NCI-H1105 (cell line): ENCODE measurements around the gene USP44.
"Not testable (repeated sequence)": the region's sequence is repeated elsewhere in the genome, so short reads cannot be mapped to it uniquely, and the experiment has no call there.

Experiments
- DNase-seq: peaks from one replicate; lab custom pipeline; 2025; lab: John Stamatoyannopoulos, UW

USP44 gene

GRCh38 chr12:95551305-95551704, at the start of gene USP44:
Gene USP44 (minus strand): TSS chr12:95551476. CDS start chr12:95534256, 17,220 bp downstream.
- no peak for DNase-seq

GRCh38 chr12:95600567-95600966, 49.3 kb upstream of the USP44 start:
- DNase-seq = no peak

- no peak for DNase-seq
These were observed 48.6 kb upstream of the USP44 start for GRCh38 chr12:95599880-95600279.

GRCh38 chr12:95594136-95594535, 42.9 kb upstream of the USP44 start:
- no peak for DNase-seq

- DNase-seq = peak; percentile 25
These were observed 42.1 kb upstream of the USP44 start for GRCh38 chr12:95593266-95593871.

DNA sequence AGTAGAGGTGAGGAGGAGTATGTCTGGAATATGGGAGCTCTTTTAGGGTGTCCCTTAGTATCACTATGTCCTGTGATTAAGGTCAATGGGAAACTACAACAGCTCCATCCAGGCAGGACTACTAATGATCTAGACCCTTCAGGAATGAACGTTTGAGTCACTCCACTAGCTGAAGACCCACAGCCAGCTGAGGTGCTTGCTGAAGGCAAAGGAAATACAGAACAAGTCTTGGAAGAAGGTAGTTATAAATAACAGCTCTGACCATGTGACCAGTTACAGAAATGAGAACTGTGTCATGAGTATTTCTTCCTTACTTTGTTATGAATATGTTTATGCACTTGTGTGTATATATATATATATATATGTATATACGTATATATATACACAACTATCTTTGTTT, 40.5 kb upstream of the USP44 start:
- no peak for DNase-seq

- no peak for DNase-seq
These were observed 39.5 kb upstream of the USP44 start for GRCh38 chr12:95590775-95591174.

- no peak for DNase-seq
These were observed 32.7 kb upstream of the USP44 start for GRCh38 chr12:95583933-95584332.

DNA sequence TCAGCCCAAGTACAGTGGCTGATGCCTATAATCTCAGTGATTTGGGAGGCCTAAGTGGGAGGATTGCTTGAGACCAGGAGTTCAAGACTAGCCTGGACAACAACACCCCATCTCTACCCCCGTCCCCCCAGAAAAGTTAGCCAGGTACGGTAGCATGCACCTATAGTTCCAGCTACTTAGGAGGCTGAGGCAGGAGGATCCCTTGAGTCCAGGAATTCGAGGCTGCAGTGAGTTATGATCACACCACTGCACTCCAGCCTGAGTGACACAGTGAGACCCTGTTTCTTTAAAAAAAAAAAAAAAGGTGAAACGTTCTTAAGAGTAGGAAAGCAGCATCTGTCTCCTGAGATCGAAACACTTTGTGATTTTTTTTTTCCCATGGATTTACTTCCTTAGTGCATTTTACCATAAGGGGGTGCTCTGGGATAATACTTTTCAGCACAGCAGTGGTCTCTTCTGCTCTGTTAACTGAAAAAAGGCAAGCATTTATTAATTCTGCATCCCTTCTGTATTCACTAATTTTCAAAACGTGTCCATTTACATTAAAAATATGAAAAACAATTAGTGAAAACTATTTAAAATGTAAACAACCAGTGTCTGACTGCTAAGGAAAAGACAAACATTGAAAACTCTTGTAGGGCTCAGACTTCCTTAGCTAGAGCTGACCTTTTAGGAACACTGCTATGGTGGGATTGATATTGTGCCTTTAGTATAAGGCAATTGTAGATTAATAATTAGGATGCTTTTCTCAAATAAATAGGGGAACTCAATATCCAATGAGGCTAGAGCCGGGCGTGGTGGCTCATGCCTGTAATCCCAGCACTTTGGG, 31.2 kb upstream of the USP44 start:
- peak; percentile 59 for DNase-seq

DNA sequence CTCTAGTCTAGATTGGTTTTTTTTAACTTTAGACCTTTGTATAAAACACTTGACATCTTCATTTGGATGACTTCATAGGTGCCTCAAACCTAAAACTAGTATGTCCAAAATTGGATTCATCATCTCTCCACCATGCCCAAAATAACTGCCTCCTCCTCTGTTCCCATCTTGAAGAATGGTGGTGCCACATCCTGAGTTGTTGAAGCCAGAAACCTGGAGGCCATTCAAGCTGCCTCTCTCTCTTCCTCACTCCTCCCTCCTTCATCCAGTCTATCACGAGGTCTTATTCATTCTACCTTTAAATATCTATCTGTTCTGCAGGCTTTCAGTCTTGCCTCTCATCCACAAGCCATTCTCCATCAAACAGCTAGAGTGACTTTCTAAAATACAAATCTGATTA, 26.5 kb upstream of the USP44 start:
- no peak for DNase-seq

DNA sequence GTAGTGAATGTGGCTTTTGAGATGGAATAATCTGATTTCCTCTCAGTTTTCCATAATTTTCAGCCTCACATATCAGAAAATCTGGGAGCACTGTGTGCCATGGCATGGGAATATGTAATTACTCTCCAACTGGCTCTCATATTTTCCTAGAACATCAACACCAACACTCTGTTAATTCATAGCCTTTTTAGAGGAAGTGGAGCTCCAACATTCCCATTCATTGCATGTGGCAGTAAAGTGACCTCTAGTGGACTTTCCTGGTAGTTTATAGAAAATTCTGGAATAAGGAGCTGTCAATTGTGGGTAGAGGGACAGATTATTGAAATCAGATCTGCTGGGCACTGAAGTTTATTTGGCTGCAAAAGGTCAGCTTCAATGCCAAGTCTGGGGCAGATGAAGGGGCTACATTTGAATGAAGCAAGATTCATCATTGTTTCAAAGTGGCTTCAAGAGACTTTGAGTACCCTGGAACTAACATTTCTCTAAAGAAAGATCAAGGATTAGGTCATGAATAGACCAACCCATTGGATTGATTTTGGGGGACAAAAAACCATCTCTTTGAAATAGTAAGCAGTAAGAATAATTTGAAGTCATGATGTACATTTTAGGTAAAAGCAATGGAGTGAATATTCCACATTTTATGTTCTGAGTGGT, 23.6 kb upstream of the USP44 start:
- peak; percentile 9 for DNase-seq

- no peak for DNase-seq
These were observed 22.8 kb upstream of the USP44 start for GRCh38 chr12:95573951-95574576.

DNA sequence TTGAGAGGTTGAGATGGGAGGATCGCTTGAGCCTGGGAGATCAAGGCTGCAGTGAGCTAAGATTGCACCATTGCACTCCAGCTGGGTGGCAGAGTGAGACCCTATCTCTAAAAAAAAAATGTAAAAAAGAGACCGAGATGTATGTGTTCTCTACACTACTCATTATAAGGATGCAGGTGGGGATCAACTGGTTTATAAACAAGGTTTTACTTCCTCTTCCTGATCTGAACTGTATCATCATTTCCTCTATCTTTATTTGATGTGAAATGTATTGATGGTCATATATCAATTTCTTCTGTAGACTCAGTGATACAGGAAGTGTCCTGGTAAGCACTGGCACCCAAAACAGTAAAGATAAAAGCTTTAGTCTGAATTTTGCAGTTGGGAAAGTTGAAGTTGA, 20.1 kb upstream of the USP44 start:
- no peak for DNase-seq

DNA sequence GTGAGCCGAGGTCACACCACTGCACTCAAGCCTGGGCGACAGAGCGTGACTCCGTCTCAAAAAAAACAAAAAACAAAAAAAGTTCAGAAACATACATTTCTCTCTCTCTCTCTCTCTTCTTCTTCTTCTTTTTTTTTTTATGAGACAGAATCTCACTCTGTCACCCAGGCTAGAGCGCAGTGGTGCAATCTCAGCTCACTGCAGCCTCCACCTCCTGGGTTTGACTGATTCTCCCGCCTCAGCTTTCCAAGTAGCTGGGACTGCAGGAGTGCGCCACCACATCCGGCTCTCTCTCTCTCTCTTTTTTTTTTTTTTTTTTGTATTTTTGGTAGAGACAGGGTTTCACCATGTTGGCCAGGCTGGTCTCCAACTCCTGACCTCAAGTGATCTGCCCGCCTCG, 16.8 kb upstream of the USP44 start:
- not testable (repeated sequence) for DNase-seq

GRCh38 chr12:95557625-95558024, 6.3 kb upstream of the USP44 start:
- no peak for DNase-seq

DNA sequence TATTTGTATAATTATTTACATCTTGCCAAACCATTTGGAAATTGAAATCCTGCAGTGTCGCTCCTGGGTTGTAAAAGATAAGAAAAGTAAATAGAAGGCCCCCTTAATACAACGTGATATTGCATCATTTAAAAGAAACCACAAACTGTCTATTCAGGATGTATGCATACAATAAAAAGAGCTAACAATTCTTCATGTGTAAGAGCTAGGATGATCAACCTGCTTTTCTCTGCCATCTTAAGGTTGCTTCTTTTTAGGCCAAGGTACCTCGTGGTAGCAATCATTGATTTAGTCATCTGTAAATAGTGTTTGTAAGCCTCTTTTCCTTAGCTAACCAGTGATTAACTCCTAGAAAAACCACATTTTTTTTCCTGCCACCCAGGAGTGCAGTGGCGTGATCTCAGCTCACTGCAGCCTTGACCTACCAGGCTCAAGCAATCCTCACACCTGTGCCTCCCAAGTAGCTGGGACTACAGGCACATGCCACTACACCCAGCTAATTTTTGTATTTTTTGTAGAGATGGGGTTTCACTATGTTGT, 3.3 kb upstream of the USP44 start:
- no peak for DNase-seq

DNA sequence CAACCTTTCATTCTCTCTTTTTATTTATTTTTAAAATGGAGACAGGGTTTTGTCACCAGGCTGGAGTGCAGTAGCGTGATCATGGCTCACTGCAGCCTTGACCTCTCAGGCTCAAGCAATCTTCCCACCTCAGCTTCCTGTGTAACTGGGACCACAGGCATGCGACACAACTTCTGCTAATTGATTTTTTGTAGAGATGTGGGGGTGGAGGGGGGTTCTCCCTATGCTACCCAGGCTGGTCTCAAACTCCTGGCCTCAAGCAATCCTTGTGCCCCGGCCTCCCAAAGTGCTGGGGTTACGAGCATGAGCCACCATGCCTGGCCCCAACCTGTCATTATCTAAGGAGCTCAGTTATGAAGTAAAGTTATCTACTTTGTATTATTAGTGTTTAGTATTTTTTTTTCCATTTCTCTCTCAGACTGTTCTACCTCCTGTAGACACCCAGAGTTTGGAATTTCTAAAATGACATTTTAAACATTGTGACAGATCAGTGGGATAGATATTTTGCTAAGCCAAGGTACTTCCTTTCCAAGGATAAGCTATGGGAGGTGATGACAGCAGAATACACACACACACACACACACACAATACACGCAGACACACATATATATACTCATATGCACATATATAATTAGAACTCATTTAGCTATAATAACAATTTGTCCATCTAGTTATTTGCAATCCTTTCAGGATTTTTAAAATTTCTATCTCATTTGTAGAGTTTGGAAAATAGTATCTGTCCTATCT, 2.1 kb upstream of the USP44 start:
- DNase-seq = no peak

DNA sequence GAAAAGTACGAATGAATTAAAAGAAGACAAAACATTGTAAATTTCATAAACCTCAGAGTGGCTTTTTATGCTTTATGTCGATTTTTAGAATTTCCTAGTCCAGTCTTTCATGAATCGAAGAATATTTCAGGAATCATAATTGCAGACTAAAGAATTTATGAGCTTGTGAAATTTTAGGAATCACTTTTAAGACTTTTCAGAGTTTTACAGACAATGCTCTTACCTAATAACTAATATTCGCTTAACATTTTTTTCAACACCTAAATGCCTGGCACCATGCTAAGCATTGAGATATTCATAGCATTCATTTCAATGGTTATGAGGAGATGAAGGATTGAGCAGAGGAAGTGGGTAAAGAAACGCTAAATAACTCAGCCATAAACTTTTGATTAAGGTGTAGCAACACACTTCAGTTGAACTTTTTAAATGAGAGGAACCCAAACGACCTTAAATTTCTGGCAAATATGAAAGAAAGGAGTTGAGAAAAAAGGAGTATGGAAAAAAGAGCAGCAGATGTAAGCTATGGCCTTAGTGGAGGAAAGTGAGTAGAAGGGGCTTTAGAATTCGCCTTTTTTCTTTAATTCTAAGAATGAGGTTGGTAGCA, 739 bp upstream of the USP44 start:
- DNase-seq = no peak

DNA sequence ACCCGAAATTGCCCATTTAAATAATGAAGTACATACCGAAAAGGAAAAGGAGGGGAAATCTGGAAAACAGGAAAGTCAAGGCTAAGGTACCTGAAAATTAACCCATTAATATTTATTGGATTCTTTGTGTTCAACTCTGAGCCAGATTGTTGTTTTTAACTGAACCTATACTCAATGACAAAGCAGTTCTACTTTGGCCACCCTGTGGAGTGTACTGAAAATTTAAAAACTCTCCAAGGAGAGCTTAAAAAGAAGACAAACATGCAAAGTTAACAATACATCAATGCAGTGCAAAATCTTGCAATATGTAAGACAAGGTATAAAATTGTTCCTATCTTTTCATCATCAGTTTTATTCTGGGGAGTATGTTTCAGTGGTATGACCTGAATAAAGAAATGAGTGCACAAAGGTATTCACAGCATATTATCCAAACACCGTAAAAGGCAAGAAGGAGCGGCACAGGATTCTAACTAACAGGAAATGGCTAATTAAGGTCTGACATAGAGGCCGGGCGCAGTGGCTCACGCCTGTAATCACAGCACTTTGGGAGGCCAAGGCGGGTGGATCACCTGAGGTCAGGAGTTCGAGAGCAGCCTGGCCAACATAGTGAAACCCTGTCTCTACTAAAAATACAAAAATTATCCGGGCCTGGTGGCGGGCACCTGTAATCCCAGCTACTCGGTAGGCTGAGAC, 1.7 kb downstream of the USP44 start:
- DNase-seq = no peak

DNA sequence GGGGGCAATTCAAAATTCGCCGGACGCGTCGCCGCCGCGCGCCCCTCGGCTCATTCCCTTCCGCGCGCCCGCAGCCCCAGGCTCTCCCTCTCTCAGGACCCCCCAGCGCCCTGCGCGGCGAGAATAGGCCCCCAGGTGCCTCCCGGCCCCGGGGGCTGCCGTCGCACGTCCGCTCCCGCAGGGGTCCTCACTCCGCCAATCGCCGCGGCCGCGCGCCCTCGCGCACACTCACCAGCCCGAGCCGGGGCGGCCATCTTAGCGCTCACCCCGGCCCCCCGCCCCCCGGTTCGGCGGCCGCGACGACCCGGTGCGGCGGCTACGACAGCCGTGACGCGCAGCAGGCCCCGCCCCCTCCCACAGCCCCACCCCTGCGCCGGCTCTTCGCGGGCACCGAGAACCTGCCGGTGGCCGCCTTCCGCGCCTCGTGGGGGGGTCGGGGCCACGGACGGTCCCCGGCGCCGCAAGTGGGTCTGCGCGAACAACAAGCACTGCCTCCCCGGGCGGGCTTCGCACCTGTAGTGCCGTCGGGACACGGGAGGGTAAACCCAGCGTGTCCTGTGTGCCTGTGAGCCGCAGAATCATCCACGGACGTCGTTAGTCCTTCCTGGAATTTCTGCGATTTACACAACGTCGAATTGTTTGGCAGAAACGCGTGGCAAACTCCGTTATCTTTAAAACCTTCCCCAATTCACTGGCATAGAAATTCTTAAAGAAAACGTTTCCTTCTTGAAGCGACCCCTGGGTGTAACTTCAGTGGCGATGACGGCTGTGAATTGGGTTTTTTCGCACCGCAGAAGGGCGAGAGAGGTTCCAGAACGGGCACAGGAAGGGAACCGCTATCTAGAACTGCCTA, 2.5 kb downstream of the USP44 start:
- DNase-seq = peak; percentile 64
